IMR-90 (cell line): Measurements from ENCODE around the gene APCDD1. TPM values are rescaled to one million over a fixed set of nuclear protein-coding genes. Genes with fewer than 3 reads are reported as not detected.

ENCODE experiments used
- ATAC-seq: fragments of 200-7000 bp; cut with Tn5 transposase; 2 replicates; pipeline ENCODE4 v1.9.1; 2020; ENCODE audit warnings: low read depth, mild to moderate bottlenecking, moderate library complexity
- BruUV-seq: library from RNA; stranded (reverse); fragments of 400-500 nt; replicated peaks from 2 replicates; lab custom pipeline; 2021; lab: Mats Ljungman, UMichigan
- CTCF ChIA-PET: fragments of 300-600 bp; formaldehyde crosslinking; extraction: SDS; loops from one replicate; lab custom pipeline; 2021; ENCODE audit warnings: antibody characterized with exemption; lab: Yijun Ruan, JAX
- POLR2A ChIA-PET: fragments of 300-600 bp; sonication (Branson Sonifier 250); formaldehyde crosslinking; loops from one replicate; lab custom pipeline; 2022; ENCODE audit warnings: antibody characterized with exemption; ENCODE audit not compliant: unreplicated experiment; lab: Charles Lee
- DNase-seq: peaks from one replicate; pipeline ENCODE4 v3.0.0; 2013
- H2AFZ ChIP-seq: replicated peaks from 2 replicates; pipeline ENCODE3; 2013; ENCODE audit warnings: low read length, mild to moderate bottlenecking; ENCODE audit not compliant: poor library complexity
- H2AK5ac ChIP-seq: 2 replicates; pipeline ENCODE4 v1.6.1; 2013; ENCODE audit warnings: low read depth, low read length, inconsistent platforms
- H2AK9ac ChIP-seq: replicated peaks from 2 replicates; pipeline ENCODE3; 2013; ENCODE audit warnings: mild to moderate bottlenecking, low read depth, low read length, moderate library complexity; ENCODE audit not compliant: poor library complexity
- H2BK120ac ChIP-seq: 2 replicates; pipeline ENCODE4 v1.6.1; 2013; ENCODE audit warnings: low read depth, low read length, inconsistent platforms
- H2BK15ac ChIP-seq: 3 replicates; pipeline ENCODE4 v1.6.1; 2013; ENCODE audit warnings: low read depth, low read length, inconsistent platforms
- H2BK20ac ChIP-seq: 2 replicates; pipeline ENCODE4 v1.6.1; 2013; ENCODE audit warnings: low read depth, mild to moderate bottlenecking, inconsistent platforms, low read length, moderate library complexity
- H2BK5ac ChIP-seq: 2 replicates; pipeline ENCODE4 v1.6.1; 2013; ENCODE audit warnings: mild to moderate bottlenecking, low read depth, low read length, inconsistent platforms; ENCODE audit not compliant: poor library complexity, severe bottlenecking
- H3K14ac ChIP-seq: replicated peaks from 2 replicates; pipeline ENCODE4 v1.6.1; 2013; ENCODE audit warnings: low read depth, low read length, inconsistent platforms
- H3K18ac ChIP-seq: 2 replicates; pipeline ENCODE4 v1.6.1; 2013; ENCODE audit warnings: low read depth, low read length, control low read depth
- H3K23ac ChIP-seq: 2 replicates; pipeline ENCODE4 v1.6.1; 2013; ENCODE audit warnings: low read depth, low read length, inconsistent platforms
- H3K27ac ChIP-seq: 2 replicates; pipeline ENCODE4 v1.5.1; 2013; ENCODE audit warnings: mild to moderate bottlenecking, control low read depth, low read length; ENCODE audit not compliant: insufficient read depth
- H3K27me3 ChIP-seq: 2 replicates; pipeline ENCODE4 v1.6.1; 2013; ENCODE audit warnings: low read length; ENCODE audit not compliant: control insufficient read depth, insufficient read depth
- H3K36me3 ChIP-seq: 2 replicates; pipeline ENCODE4 v1.6.1; 2013; ENCODE audit warnings: low read length, mixed read lengths; ENCODE audit not compliant: control insufficient read depth, insufficient read depth
- H3K4ac ChIP-seq: 2 replicates; pipeline ENCODE4 v1.6.1; 2013; ENCODE audit warnings: low read depth, low read length, inconsistent platforms
- H3K4me1 ChIP-seq: 2 replicates; pipeline ENCODE4 v1.6.1; 2013; ENCODE audit warnings: low read length, mixed read lengths; ENCODE audit not compliant: control insufficient read depth, insufficient read depth
- H3K4me2 ChIP-seq: 2 replicates; pipeline ENCODE4 v1.6.1; 2013; ENCODE audit warnings: low read depth, mild to moderate bottlenecking, control low read depth, low read length, moderate library complexity
- H3K4me3 ChIP-seq: 2 replicates; pipeline ENCODE4 v1.5.1; 2013; ENCODE audit warnings: low read depth, mild to moderate bottlenecking, control low read depth, low read length, moderate library complexity; ENCODE audit not compliant: insufficient read depth
- H3K56ac ChIP-seq: 2 replicates; pipeline ENCODE4 v1.6.1; 2013; ENCODE audit warnings: low read length, inconsistent platforms; ENCODE audit not compliant: insufficient read depth; ENCODE audit errors: extremely low read depth
- H3K79me1 ChIP-seq, 2 experiments: 2 replicates each; pipeline ENCODE4 v1.6.1; 2013; ENCODE audit warnings: low read length in 2 of 2, inconsistent platforms in 1 of 2, low read depth in 1 of 2
- H3K9ac ChIP-seq: 2 replicates; pipeline ENCODE4 v1.6.1; 2013; ENCODE audit warnings: low read depth, low read length, control low read depth
- H3K9me1 ChIP-seq: 2 replicates; pipeline ENCODE4 v1.6.1; 2013; ENCODE audit warnings: low read length, inconsistent platforms; ENCODE audit not compliant: insufficient read depth
- H3K9me3 ChIP-seq: 2 replicates; pipeline ENCODE4 v1.6.1; 2013; ENCODE audit warnings: low read length; ENCODE audit not compliant: control insufficient read depth, insufficient read depth
- H4K20me1 ChIP-seq: 2 replicates; pipeline ENCODE4 v1.6.1; 2013; ENCODE audit warnings: low read length, inconsistent platforms; ENCODE audit not compliant: insufficient read depth
- H4K5ac ChIP-seq: 2 replicates; pipeline ENCODE4 v1.6.1; 2013; ENCODE audit warnings: mild to moderate bottlenecking, low read depth, low read length, control low read depth
- H4K8ac ChIP-seq, 2 experiments: 2 replicates each; pipeline ENCODE4 v1.6.1; 2013; ENCODE audit warnings: low read depth in 2 of 2, low read length in 2 of 2, control low read depth in 1 of 2, inconsistent platforms in 1 of 2
- H4K91ac ChIP-seq: 2 replicates; pipeline ENCODE4 v1.6.1; 2013; ENCODE audit warnings: low read depth, low read length, inconsistent platforms; ENCODE audit not compliant: insufficient read depth
- CEBPB ChIP-seq: IDR thresholded peaks from 2 replicates; pipeline ENCODE4 v1.6.1; 2012; ENCODE audit warnings: low read depth, low read length, improper control_type of control experiment
- FOS ChIP-seq: fragments of 150-350 bp; IDR thresholded peaks from 2 replicates; pipeline ENCODE4 v1.6.1; 2016; ENCODE audit warnings: low read depth, low read length
- MAZ ChIP-seq: IDR thresholded peaks from 2 replicates; pipeline ENCODE4 v1.6.1; 2012; ENCODE audit warnings: low read depth, mild to moderate bottlenecking, low read length, improper control_type of control experiment, moderate library complexity, borderline replicate concordance
- MXI1 ChIP-seq: IDR thresholded peaks from 2 replicates; pipeline ENCODE4 v1.6.1; 2012; ENCODE audit warnings: low read depth, mild to moderate bottlenecking, low read length, moderate library complexity, borderline replicate concordance
- SMC3 ChIP-seq: fragments of 150-350 bp; IDR thresholded peaks from 2 replicates; pipeline ENCODE4 v1.6.1; 2016; ENCODE audit warnings: low read depth, mild to moderate bottlenecking, antibody characterized with exemption, low read length, moderate library complexity
- WGBS, 2 experiments: methylation state at CpG; one replicate each; pipeline versions ENCODE4 v1.1.5 to v1.1.7; 2013; ENCODE audit warnings: missing lambda C conversion rate in 2 of 2; ENCODE audit not compliant: insufficient read length in 1 of 2; ENCODE audit errors: extremely low coverage in 2 of 2; 5-methylcytosine and 5-hydroxymethylcytosine counted together
- dilution Hi-C: fragments of 300-500 bp; cut with HindIII; formaldehyde crosslinking; loops from one replicate; pipeline ENCODE4 v1.14.3; 2018; ENCODE audit warnings: low sequenced_read_pairs; ENCODE audit not compliant: unreplicated experiment
- in situ Hi-C: fragments of 300-500 bp; cut with MboI; formaldehyde crosslinking; loops from 3 replicates; pipeline ENCODE4 v1.14.3; 2019; ENCODE audit warnings: low sequenced_read_pairs, inconsistent platforms, mixed read lengths
- intact Hi-C: fragments of 100-400 bp; cut with micrococcal nuclease; formaldehyde crosslinking; loops from 2 replicates; pipeline ENCODE4 v1.10.0; 2022
- polyA plus RNA-seq, 3 experiments: library from polyadenylated mRNA; depleted of rRNA; stranded (reverse); fragments of >200 nt; gene quantifications; 2 replicates each; pipeline ENCODE4 v1.2.3, GENCODE V29; 2012; ENCODE audit warnings: low replicate concordance in 1 of 3
- total RNA-seq: library from RNA; depleted of rRNA; stranded (reverse); fragments of >200 nt; gene quantifications from 2 replicates; pipeline ENCODE4 v1.2.3, GENCODE V29; 2012

APCDD1 gene
- total and polyA plus RNA-seq, 2 of the 4 experiments (the other 2 are of a cell fraction) = 1.1 to 2.2 TPM

GRCh38 chr18:10515456-10515855 is 61.0 kb downstream of the APCDD1 start:
- CTCF ChIA-PET = interaction anchor here (0.9 to 1.1 kb wide), 2 partner anchors 372 to 544 kb away, joined by 3 read pairs; no protein-coding TSS in a partner anchor

More at GRCh38 chr18:10515456-10515855, 61.0 kb downstream of the APCDD1 start:
- H3K4me2 ChIP-seq = no peak overlapping the region
- no peaks in the 10 kb centered on the region for H3K36me3 ChIP-seq
- no peak overlapping the region for H3K23ac ChIP-seq
- no peak overlapping the region for H2AFZ ChIP-seq
- no peak overlapping the region for H3K9ac ChIP-seq
- TF ChIP-seq SMC3 = no peak
- no peak for TF ChIP-seq CEBPB
- no peak for TF ChIP-seq FOS
- TF ChIP-seq MAZ = no peak
- no peak for TF ChIP-seq MXI1
- H4K20me1 ChIP-seq = no peaks in the 10 kb centered on the region
- H4K5ac ChIP-seq = no peak overlapping the region
- no peak overlapping the region for H3K4ac ChIP-seq
- no peak overlapping the region for H3K14ac ChIP-seq
- intact Hi-C loops = loop anchor here (10.0 kb wide), 2 partner anchors 141 to 281 kb away; no protein-coding TSS in a partner anchor
- POLR2A ChIA-PET = no interaction called here
- BruUV-seq = no TSS peak
- no peak overlapping the region for H3K56ac ChIP-seq
- no peak overlapping the region for H2BK120ac ChIP-seq
- no peak overlapping the region for H4K8ac ChIP-seq
- H2BK5ac ChIP-seq = no peak overlapping the region
- no peak for ATAC-seq
- H3K4me1 ChIP-seq = peaks cover 5% of the 10 kb centered on the region; the same call in 1 of the 2 replicates
- peaks cover 3% of the 10 kb centered on the region for H3K9me3 ChIP-seq
- peaks cover 17% of the 10 kb centered on the region for H3K27me3 ChIP-seq
- no peak overlapping the region for H3K27ac ChIP-seq
- H3K18ac ChIP-seq = no peak overlapping the region
- WGBS, 2 experiments = 73% methylated on average over 1 of the region's 4 CpGs; no CpG with 5 or more reads in 1 of the 2 experiments
- in situ Hi-C loops = no loop called here
- no peaks in the 10 kb centered on the region for H3K79me1 ChIP-seq
- H3K4me3 ChIP-seq = no peak overlapping the region
- H2AK9ac ChIP-seq = no peak overlapping the region
- no peak overlapping the region for H2BK20ac ChIP-seq
- H2BK15ac ChIP-seq = no peak overlapping the region
- H4K91ac ChIP-seq = no peak overlapping the region
- peaks cover 4% of the 10 kb centered on the region; the same call in 1 of the 2 replicates for H3K9me1 ChIP-seq
- H2AK5ac ChIP-seq = no peak overlapping the region
- no peak for DNase-seq
- dilution Hi-C loops = loop anchor here (25.0 kb wide), 1 partner anchor 528 kb away; no protein-coding TSS in a partner anchor
